Sigmoid colon (tissue), 3 donors: ENCODE data around the gene TMEM258.

ENCODE experiments used
- POLR2A ChIP-seq, 2 donors: fragments of 450-650 bp; IDR thresholded peaks; one replicate each; pipeline ENCODE4 v1.6.1; 2016; ENCODE audit warnings: antibody characterized with exemption in 2 of 2, mild to moderate bottlenecking in 2 of 2, moderate library complexity in 2 of 2
- TF ChIP-seq, protein P1 (sequence below), 4 experiments: fragments of 450-650 bp in 3 of 4; fragments of 200-600 bp in 1 of 4; IDR thresholded peaks; one replicate each; pipeline ENCODE4 v1.5.1; 2016 to 2019; ENCODE audit warnings: antibody characterized with exemption in 4 of 4, mild to moderate bottlenecking in 3 of 4, moderate library complexity in 2 of 4

GRCh38 chr11:61746442-61747191 lies 45.8 kb downstream of the TMEM258 start:
- TF ChIP-seq, protein P1, sequence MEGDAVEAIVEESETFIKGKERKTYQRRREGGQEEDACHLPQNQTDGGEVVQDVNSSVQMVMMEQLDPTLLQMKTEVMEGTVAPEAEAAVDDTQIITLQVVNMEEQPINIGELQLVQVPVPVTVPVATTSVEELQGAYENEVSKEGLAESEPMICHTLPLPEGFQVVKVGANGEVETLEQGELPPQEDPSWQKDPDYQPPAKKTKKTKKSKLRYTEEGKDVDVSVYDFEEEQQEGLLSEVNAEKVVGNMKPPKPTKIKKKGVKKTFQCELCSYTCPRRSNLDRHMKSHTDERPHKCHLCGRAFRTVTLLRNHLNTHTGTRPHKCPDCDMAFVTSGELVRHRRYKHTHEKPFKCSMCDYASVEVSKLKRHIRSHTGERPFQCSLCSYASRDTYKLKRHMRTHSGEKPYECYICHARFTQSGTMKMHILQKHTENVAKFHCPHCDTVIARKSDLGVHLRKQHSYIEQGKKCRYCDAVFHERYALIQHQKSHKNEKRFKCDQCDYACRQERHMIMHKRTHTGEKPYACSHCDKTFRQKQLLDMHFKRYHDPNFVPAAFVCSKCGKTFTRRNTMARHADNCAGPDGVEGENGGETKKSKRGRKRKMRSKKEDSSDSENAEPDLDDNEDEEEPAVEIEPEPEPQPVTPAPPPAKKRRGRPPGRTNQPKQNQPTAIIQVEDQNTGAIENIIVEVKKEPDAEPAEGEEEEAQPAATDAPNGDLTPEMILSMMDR (IDR thresholded peaks at IDR 0.05): no peak
- TF ChIP-seq POLR2A (IDR thresholded peaks at IDR 0.05): no peak
